NCI-H1417 treated with DMSO at 0.1 percent for 48 hours (cell line): Measurements from ENCODE around the gene CRYBG1.
"Not testable (repeated sequence)": the region's sequence is repeated elsewhere in the genome, so short reads cannot be mapped to it uniquely, and the experiment has no call there.

ENCODE experiments used
- DNase-seq: peaks from one replicate; lab custom pipeline; 2025; lab: John Stamatoyannopoulos, UW

The CRYBG1 gene

DNA sequence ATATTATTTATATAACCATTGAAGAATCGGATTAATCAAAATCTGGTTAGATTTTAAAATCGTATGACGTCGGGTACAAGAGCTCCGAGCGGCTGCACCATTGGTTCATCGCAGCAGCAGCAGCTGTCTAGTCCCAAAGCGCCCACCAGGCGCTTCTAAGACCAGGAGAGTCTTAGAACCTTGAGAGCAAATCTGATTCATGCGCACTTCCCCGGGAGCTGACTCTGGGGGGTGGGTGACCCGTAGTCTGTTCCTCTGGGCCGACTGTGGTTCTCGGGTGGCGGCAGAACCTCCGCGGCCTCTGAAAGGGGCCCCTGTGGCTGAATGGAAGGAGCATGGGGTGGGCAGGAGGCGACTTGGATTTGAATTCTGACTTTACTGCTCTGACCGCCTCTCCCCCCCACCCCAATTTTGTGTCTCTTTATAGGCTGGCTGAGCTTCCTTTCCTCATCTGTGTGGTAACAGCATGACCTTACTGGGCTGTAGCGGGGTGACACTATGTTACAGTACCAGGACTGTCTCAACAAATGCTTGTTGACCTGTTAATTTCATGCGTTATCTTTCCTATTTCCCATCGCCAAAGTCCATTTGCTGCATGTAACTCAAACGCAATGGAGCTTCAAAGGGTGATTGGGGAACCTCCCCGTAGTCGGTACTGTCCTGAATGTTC is 149.0 kb downstream of the CRYBG1 start:
- DNase-seq, result no peak

DNA sequence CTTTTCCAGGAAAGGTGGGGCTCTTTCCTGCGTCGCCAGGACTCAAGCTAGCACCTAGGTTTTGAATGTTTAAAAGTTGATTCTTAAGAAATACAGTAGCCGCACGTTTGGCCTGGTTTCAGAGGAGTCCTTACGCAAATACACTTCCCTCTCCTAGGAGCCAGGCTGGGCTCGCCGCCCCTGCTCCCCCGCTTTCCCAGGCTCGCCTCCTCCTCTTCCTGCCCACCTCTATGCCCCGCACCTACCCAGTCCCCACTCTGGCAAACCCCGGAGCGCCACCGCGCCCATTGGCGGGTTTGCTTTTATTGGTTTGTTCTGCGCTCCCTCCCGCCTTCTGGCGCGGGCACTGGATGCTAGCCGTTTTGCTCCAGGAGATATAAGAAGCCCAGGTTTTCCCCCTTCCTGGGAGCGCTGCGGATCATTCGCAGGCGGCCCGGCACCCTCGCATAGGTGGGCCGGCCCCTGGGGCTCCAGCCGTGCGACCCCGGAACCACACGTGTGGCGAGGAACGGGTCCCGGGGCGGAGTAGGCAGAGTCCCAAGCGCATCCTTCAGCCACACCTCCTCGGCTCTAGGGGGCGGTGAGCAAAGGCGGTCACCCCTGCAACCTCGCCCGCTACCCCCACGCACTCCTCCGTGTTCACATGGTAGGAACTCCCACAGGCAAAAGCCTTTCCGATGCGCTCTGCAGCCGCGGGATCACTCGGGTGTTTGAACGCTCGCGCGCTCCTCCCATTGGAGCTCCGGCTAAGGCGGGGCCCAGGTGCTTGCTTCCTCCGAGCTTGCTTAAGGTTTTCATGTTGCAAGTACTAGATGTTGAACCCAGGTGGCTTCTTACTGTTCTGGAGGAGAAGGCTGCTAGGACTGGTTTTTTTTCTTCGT is 149.8 kb downstream of the CRYBG1 start:
- DNase-seq, result no peak

DNA sequence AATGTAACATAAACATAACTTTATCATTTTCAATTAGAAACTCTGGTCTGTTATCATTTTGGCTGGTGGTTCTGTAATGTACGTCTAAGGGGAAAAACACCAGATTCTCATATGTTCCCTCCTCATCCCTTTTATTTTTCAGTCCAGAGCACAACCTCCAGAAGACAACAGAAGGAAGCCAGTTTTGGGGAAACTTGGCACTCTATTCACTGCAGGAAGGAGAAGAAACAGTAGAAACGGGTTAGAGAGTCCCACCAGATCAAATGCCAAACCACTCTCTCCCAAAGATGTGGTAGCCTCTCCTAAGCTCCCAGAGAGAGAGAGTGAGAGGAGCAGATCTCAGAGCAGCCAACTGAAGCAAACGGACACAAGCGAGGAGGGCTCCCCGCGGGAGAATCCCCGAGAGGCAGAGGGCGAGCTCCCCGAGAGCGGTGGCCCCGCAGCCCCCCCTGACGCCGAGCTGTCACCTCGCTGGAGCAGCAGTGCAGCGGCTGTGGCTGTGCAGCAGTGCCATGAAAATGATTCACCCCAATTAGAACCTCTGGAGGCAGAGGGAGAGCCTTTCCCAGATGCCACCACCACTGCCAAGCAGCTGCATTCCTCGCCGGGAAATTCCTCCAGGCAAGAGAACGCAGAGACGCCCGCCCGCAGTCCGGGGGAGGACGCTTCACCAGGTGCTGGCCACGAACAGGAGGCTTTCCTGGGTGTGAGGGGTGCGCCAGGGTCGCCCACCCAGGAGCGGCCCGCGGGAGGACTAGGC is 151.0 kb downstream of the CRYBG1 start:
- no peak for DNase-seq

DNA sequence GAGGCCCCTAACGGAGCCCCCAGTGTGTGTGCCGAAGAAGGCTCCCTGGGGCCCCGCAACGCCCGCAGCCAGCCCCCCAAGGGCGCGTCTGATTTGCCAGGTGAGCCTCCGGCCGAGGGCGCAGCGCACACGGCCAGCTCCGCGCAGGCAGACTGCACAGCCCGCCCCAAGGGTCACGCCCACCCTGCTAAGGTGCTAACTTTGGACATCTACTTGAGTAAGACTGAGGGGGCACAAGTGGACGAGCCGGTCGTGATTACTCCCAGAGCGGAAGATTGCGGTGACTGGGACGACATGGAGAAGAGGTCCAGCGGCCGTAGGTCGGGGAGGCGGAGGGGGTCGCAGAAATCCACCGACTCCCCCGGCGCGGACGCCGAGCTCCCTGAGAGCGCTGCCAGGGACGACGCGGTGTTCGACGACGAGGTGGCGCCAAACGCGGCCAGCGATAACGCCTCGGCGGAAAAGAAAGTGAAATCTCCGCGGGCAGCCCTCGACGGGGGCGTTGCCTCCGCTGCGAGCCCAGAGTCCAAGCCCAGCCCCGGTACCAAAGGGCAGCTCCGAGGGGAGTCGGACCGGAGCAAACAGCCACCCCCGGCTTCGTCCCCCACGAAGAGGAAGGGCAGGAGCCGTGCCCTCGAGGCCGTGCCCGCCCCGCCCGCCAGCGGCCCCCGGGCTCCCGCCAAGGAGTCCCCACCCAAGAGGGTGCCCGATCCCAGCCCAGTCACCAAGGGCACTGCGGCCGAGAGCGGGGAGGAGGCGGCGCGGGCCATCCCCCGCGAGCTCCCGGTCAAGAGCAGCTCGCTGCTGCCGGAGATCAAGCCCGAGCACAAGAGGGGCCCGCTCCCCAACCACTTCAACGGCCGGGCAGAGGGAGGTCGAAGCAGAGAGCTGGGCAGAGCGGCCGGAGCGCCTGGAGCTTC is 151.8 kb downstream of the CRYBG1 start:
- DNase-seq, result no peak

DNA sequence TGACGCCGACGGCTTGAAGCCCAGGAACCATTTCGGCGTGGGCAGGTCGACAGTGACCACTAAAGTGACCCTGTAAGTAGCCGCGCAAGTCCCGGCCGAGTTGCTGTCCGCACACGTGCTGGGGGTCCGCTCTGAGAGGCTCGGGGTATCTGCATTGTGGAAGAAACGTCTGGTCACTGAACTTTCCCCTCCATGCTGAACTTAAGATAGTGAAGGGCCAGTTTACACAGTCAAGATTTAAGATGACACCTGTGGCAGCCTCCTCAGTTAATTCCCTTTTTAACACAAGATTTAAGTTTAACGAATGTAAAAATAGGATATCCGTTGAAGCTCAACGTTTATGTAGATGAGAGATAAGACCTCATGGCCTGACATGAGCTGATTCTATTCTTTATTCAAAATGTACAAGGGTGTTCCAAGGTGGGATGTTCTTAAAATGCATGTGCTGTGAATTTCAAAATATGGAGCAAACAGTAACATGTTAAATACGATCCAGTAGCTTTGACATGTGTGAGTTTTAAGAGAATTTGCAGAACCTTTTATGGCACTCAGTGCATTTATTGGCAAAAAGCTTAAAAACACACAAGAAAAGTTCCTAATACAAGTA is 152.6 kb downstream of the CRYBG1 start:
- no peak for DNase-seq

DNA sequence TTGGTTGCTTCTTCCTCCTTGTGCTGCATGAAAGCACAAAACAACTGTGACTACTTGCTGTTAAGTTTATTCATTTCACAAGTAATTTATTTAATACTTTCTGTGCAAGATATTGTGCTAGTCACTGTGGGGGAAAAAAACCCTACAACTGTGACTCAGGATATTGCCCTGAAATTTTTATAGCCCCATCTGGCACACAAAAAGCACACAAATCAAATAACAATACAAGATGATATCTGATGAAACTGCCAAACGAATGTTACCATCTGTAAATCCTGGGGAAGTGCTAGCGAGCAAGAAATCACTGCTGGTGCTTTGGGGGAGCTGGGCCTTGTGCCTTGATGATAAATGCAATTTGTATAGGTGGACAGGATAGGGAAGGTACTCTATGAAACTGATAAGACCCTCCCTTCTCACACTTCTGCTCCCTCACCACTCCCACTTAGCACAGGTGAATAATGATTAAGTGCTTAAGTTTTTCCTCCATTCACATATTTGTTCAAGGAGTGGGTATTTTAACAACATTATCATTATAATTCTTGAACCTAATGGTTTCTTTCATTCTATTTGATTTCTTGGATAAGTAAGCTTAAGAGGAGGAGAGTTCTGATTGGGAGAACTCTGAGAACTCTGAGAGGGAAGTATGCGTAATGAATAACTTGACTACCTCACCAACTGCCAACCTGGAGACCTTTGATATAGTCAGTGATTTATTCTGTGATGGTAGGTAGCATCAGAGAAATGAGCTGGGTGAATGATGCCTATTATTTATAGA is 153.5 kb downstream of the CRYBG1 start:
- no peak for DNase-seq

DNA sequence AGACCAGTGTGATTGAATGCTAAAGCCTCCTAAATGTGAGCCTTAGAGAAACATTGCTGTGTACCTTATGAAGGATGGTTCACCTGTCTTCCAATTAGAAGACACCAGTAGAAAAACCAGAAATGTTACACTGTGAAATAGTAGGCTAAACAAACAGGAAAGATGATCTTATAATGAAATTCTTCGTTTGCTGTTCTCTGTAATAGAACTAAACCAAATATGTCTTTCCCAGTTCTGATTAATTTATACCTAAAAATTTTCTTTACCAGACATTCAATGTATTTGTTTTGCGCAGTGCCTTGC is 154.0 kb downstream of the CRYBG1 start:
- DNase-seq, result no peak

DNA sequence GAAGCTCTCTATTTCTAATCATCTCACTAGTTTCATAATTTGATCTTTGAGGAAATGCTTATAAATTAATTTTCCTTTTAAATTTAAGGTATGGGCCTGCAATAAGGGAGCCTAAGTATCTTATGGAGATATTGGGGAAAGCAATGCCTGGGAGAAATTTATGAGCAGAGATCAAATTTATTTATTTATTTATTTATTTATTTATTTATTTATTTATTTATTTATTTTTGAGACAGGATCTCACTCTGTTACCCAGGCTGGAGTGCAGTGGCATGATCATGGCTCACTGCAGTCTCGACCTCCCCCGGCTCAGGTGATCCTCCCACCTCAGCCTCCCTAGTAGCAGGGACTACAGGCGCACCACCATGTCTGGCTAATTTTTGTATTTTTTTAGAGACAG is 155.1 kb downstream of the CRYBG1 start:
- DNase-seq, result not testable (repeated sequence)

DNA sequence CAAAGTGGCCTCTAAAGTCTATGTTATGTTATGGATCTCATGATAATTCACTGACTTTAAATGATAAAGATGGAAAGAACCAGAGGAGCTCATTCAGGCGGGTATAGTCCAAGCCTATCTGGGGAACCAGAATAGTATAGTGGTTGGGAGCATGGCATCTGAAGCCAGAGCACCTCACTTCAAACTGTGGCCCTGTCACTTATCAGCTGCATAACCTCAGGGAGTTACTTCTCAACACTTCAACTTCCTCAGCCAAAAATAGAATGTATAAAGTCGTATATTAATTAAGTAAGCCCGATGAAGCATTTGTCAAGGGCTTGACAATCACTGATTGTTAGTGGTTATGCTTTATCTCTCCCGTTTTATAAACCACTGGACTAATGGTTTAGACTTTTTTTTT is 156.1 kb downstream of the CRYBG1 start:
- no peak for DNase-seq

DNA sequence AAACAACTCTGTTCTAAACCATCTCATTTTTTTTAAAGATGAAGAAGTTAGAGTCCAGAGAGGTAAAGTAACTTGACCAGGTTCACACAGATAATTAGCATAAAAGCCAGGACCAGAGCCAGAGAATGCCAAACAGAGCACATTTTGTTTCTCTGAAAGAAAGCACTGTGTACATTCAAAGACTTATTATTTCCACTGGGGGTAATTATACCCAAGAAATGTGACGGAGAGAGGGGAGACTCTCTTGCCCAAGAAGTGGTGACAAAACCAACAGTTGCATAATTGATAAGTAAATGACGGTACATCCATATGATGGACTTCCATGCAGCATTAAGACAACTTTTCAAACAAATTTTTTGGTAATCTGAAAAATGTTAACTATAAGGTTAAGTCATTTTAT is 157.2 kb downstream of the CRYBG1 start:
- no peak for DNase-seq

DNA sequence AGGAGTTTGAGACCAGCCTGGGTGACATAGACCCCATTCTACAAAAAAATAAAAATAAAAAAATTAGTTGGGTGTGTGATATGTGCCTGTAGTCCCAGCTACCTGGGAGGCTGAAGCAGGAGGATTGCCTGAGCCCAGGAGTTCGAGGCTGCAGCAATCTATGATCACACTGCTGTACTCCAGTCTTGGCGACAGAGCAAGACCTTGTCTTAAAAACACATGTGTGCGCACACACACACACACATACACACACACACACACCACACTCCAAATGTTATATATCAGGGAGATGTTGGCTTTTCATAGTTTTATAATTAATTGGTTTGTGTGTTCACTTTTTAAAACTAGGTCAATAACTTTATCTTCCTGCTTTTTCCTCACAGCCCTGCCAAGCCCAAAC is 158.2 kb downstream of the CRYBG1 start:
- DNase-seq, result no peak

DNA sequence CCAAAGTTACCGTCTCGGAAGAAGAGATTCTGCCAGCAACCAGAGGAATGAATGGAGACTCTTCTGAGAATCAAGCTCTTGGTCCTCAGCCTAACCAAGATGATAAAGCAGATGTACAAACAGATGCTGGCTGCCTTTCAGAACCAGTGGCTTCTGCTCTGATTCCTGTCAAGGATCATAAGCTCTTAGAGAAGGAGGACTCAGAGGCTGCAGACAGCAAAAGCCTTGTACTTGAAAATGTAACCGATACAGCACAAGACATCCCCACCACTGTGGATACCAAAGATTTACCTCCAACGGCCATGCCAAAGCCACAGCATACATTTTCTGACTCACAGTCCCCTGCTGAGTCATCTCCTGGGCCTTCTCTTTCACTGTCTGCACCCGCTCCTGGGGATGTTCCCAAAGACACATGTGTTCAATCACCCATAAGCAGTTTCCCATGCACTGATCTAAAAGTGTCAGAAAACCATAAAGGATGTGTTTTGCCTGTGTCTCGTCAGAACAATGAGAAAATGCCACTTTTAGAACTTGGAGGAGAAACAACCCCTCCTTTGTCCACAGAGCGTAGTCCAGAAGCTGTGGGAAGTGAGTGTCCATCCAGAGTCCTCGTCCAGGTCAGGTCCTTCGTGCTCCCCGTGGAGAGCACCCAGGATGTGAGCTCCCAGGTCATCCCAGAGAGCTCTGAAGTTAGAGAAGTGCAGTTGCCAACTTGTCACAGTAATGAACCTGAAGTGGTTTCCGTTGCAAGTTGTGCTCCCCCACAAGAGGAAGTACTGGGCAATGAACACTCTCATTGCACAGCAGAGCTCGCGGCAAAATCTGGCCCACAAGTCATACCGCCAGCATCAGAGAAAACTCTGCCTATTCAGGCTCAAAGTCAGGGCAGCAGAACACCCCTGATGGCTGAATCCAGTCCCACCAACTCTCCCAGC is 159.2 kb downstream of the CRYBG1 start:
- DNase-seq, result no peak

DNA sequence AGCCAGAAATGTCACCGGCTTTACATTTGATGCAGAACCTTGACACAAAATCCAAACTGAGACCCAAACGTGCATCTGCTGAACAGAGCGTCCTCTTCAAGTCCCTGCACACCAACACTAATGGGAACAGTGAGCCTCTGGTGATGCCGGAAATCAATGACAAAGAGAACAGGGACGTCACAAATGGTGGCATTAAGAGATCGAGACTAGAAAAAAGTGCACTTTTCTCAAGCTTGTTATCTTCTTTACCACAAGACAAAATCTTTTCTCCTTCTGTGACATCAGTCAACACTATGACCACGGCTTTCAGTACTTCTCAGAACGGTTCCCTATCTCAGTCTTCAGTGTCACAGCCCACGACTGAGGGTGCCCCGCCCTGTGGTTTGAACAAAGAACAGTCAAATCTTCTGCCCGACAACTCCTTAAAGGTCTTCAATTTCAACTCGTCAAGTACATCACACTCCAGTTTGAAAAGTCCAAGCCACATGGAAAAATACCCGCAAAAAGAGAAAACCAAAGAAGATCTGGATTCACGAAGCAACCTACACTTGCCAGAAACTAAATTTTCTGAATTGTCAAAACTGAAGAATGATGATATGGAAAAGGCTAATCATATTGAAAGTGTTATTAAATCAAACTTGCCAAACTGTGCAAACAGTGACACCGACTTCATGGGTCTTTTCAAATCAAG is 160.3 kb downstream of the CRYBG1 start:
- DNase-seq, result no peak

DNA sequence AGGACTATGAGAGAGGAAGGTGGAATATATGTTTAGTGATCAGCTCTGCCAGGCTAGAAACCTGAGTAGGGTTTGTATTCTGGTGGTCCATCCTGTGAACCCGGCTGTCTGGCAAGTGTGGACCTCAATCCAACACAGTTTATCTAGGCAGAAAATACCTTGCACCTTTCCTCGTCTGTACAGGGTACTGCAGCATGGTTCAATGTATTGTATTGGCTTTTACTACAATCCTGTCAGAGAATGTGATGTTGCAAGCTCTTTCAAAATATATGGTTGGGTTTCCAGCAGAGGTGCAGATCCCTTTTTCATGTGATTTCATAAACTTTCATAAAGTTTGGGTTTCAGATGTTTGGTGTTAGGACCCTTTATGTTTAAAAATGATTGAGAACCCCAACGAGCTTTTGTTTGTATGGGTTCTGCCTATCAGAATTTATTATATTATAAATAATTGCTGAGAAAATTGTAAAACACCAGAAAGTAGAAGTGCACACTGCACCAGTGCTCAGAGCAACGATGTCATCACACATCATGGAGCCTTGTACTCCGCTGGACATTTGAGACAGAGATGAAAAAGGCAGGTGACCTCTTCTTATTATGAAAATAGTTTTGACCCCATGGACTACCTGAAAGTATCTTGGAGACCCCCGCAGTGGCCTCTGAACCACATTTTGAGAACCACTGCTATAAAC is 162.2 kb downstream of the CRYBG1 start:
- DNase-seq, result no peak

DNA sequence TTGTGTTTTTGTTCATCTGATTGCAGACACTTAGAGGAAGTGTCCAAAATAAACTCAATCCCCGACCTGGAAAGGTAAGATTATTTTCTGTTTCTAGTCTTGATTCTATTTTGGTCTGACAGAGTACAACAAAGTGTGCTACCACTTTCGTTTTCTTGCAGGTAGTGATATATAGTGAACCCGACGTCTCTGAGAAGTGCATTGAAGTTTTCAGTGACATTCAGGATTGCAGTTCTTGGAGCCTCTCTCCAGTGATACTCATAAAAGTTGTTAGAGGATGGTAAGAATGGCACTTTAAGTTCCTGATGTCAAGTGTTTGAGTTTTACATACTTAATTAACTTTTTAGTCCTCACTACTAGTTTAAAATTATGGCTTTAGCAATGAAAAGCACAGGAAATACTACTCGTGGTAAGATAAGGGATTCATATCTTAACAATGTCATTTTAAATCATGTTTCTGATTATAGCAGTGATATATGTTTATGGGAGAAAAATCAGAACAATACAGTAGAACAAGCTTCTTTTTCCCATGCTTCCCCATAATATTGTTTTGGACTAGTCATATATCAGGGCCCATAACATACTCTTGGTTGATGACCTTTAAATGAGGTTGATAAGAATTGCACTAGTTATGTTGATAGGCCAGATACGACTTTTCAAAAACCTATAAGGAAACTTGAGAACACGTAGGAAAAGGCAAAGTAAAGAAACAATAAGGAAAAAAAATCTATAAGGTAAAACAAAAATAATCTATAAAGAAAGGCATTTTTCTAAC is 164.8 kb downstream of the CRYBG1 start:
- DNase-seq, result no peak

DNA sequence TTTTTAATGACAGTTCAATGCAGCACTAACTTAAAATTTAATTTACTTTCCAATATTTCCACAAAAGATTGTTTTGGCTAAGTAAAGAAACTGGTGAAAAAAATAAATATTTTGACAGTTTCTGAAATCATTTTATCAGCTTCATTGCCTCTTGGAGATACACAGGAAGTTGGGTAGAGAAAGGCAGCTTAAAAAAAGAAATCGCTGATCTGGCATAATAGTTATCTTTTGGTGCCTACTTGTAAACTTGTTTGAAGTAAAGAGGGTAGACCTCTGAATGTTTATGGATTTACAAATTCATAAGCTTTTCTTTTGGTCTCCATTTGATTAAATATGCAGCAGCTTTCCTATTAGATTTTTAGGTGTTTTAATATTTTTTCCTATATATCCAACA is 165.4 kb downstream of the CRYBG1 start:
- no peak for DNase-seq

DNA sequence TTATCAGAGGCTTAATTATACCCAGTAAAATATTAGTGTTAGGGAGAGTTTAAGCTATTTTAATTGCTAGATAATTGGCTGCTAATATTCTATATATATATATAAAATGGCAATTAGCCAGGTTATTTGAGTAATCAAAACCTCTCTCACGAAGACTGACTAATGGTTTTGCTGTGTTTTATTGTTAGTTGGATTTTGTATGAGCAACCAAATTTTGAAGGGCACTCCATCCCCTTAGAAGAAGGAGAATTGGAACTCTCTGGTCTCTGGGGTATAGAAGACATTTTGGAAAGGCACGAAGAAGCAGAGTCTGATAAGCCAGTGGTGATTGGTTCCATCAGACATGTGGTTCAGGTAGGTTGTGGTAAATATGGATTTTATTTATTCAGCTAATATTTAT is 166.6 kb downstream of the CRYBG1 start:
- DNase-seq, result no peak

DNA sequence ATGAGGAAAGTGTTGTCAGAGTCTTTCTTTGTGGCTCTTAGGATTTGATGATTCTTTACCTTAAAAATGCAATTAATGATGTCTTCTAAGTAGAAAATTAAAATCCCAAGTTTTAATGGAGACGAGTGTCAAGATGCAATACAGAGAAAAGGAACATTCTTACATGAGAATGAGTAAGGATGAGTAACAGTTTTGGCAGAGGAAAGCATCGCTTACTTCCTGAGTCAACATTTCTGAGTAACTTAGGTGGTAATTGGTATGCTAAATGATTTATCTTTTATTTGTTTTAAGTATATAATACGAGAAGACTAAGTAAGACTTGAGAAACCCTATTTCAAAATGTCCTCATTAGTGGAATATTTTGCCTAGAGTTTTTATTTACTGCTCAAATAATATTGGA is 167.5 kb downstream of the CRYBG1 start:
- no peak for DNase-seq
